Amygdala (tissue), 56 donors: ENCODE results near the gene KRTAP1-1.
"Not testable (repeated sequence)": the region's sequence is repeated elsewhere in the genome, so short reads cannot be mapped to it uniquely, and the experiment has no call there.

Source experiments
- DNase-seq, 56 donors: peaks; one replicate each; lab custom pipeline; 2025; lab: John Stamatoyannopoulos, UW

KRTAP1-1 gene, protein sequence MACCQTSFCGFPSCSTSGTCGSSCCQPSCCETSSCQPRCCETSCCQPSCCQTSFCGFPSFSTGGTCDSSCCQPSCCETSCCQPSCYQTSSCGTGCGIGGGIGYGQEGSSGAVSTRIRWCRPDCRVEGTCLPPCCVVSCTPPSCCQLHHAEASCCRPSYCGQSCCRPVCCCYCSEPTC

DNA sequence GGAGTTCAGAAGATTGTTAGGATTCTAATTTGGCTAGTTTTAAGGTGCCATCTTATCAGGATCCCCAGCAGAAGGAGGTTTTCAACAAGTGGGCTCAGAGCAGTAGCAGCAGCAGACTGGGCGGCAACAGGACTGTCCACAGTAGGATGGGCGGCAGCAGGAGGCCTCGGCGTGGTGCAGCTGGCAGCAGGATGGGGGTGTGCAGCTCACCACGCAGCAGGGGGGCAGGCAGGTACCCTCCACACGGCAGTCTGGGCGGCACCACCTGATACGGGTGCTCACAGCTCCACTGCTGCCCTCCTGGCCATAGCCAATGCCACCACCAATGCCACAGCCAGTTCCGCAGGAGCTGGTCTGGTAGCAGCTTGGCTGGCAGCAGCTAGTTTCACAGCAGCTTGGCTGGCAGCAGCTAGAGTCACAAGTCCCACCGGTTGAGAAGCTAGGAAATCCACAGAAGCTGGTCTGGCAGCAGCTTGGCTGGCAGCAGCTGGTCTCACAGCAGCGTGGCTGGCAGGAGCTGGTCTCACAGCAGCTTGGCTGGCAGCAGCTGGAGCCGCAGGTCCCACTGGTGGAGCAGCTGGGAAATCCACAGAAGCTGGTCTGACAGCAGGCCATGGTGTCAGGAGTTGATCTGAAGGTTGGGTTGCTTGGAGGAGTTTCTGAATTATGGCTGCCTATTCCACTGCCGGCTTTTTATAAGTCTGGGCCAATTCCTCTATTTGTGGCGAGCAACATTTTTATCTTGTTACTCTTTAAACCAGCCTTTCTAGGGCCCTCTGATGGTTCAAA, at the start of gene KRTAP1-1:
Gene KRTAP1-1 (minus strand): TSS at position 668 of the 789 bp plus-strand sequence. CDS start 53 bp downstream, at position 615.
- DNase-seq: not testable (repeated sequence)

DNA sequence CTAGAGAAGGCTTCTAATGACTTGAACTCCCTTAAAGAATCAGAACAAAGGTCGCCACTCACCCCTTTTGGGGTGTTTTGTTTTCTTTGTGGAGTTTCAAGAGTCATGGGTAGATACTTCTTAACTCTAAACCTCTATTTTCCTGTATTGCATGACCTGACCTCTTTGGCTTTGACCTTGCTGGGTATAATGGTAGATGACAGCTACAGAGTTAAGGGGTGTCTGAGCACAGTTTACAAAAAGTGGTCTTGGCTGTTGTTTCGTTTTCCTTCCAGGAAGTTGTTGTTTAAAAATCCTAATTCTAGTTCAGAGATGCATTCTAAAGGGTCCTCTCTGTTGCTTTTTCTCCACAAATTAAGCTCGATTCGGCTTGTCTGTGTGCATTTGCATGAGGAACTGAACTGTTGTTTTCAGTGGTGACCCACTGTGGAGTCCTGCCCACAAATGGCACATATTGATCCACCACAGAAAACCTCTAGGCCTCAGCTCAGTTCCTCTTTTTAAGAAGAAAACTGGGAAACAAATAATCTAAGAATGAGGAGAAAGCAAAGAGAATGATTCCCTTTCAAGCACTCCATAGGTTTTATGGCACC, 47.6 kb upstream of the KRTAP1-1 start:
- not testable (repeated sequence) for DNase-seq

DNA sequence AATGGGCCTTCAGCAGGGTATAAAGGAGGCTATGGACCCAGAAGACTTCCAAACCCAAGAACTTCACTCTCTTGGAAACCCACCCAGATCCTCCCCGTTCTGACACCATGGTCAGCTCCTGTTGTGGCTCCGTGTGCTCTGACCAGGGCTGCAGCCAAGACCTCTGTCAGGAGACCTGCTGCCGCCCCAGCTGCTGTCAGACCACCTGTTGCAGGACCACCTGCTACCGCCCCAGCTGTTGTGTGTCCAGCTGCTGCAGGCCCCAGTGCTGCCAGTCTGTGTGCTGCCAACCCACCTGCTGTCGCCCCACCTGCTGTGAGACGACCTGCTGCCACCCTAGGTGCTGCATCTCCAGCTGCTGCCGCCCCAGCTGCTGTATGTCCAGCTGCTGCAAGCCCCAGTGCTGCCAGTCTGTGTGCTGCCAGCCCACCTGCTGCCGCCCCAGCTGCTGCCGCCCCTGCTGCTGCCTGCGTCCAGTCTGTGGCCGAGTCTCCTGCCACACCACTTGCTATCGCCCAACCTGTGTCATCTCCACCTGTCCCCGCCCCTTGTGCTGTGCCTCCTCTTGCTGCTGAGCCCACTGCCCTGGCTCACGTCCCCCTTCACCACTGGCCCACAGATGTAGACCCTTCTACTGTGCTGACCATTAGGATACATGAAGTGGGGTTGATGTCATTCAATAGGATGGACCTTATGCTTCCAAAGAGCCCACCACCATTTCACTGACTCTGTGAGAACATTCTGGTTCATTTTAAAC, 43.0 kb upstream of the KRTAP1-1 start, which contains the start of gene KRTAP4-7:
Gene KRTAP4-7 (plus strand): TSS at position 51 of the 757 bp plus-strand sequence. CDS start 57 bp downstream, at position 108.
- not testable (repeated sequence) for DNase-seq

DNA sequence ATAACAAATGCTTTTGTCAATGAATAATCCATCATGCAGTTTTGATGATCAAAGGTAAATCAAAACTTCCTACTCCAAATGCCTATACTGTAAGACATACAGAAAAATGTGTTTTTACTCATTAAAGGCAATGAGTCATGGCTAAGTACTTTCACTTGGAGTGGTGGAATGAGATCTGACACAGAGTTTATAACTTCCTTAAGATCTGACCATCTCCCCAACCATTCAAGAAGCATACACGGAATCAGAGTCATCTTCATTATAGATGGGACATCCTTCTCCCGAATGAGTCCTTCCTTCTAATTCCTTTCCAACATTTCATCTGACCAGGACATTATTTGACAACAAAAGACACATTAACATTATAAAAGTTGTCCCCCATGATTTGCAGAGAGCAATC, 42.2 kb upstream of the KRTAP1-1 start:
- not testable (repeated sequence) for DNase-seq

DNA sequence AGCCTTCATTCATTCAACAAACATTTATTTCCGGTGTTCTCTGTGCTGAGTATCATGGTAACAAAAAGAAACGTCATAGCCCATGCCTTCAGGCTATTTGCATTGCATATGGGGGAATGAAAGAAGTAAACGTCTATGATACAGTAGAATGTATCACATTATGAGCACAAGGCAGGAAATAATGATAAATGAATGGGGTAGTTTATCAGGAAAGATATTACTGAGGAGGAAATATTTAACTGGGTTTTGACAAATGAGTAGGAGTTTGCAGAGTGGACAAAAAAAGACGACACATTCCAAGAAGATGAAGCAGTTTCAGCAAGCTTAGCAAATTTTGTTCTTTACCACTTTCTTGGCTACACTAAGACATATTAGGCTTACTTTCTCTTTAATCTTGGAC, 41.4 kb upstream of the KRTAP1-1 start:
- no peak for DNase-seq

DNA sequence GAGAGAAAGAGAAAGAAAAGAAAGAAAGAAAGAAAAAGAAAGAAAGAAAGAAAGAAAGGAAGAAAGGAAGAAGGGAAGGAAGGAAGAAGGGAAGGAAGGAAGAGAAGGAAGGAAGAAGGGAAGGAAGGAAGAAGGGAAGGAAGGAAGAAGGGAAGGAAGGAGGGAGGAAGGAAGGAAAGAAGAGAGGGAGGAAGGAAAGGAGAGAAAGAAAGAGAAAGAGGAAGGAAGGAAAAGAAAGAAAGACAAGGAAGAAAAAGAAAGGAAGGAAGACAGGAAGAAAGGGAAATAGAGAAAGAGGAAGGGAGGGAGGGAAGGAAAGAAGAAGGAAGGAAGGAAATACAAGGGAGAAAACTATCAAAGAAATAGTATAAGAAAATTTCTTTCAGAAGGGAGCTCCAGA, 35.5 kb upstream of the KRTAP1-1 start:
- no peak for DNase-seq

DNA sequence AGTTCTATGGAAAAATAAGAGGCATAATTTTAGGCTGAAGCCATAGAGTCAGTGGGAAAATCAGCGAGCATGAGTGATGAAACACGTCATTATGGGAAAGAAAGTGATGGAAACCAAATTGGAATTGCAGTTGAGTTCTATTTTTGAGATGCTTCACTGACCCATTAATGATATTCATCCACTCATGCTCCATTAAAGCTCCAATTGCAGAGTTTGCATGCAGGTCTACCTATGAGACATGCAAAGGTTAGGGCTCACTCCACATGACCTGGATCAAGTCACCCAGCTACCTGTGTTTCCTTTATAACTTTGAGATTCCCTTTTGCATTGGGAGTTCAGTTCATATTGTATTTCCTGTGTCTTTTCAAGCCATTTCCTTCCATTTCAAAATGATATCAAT, 32.4 kb upstream of the KRTAP1-1 start:
- no peak for DNase-seq

DNA sequence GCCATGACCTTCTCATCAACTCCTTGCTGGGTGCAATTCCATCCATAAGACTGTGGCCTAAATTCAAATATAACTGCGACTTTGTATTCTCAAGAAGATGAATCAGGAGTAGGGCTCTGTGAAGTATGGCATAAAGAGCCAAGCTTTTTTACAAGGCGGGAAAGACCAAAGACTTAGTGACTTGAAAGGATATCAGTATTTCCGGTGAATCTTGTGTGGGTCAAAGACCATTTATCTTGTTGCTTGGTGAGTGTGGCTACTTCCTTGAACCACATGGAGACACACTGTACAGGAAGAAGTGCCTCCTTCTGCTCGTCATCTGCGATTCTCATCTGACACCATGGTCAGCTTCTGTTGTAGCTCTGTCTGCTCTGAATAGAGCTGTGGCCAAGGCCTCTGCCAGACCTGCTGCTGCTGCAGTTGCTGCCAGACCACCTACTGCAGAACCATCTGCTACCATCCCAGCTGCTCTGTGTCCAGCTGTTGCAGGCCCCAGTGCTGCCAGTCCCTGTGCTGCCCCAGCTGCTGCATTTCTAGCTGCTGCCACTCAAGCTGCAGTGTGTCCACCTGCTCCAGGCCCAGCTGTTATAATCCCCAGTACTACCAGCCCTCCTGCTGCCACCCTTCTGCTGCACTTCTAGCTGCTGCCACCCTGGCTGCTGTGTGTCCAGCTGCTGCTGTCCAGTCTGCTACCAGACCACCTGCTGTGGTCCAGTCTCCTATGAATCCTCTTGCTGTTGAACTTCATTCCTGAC, 30.5 kb upstream of the KRTAP1-1 start:
- no peak for DNase-seq

DNA sequence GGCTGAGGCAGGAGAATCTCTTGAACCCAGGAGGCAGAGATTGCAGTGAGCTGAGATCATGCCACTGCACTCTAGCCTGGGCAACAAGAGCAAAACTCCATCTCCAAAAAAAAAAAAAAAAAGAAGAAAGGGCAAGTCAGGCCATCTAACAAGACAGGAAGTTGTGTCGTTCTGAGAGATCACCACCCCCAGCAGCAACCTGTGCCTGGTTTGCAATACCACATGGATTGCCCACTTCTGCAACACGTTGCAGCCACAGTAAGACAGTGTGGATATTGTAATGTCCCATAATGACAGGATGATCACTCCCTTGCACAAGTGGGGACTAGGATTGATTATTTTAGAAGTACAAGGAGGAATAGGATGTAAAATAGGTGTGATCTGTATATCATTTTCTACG, 27.8 kb upstream of the KRTAP1-1 start:
- DNase-seq: no peak

DNA sequence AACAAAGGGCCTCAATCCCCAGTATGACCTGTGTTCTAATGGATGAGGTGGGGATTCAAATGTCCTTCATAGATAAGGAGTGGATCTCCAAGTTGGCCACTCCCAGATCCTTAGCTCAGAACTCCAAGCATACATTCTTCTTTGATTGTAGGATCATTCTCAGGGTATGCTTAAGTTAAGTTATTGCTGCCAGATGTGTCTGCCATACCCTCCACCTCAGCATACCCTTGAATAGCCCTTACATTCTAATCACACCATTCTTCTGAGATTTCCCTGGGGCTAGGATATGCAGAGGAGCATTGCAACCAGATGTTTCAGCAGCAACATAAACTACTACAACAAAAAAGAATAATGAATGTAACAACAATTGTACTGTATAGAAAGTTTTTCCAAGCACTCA, 26.0 kb upstream of the KRTAP1-1 start:
- no peak for DNase-seq

DNA sequence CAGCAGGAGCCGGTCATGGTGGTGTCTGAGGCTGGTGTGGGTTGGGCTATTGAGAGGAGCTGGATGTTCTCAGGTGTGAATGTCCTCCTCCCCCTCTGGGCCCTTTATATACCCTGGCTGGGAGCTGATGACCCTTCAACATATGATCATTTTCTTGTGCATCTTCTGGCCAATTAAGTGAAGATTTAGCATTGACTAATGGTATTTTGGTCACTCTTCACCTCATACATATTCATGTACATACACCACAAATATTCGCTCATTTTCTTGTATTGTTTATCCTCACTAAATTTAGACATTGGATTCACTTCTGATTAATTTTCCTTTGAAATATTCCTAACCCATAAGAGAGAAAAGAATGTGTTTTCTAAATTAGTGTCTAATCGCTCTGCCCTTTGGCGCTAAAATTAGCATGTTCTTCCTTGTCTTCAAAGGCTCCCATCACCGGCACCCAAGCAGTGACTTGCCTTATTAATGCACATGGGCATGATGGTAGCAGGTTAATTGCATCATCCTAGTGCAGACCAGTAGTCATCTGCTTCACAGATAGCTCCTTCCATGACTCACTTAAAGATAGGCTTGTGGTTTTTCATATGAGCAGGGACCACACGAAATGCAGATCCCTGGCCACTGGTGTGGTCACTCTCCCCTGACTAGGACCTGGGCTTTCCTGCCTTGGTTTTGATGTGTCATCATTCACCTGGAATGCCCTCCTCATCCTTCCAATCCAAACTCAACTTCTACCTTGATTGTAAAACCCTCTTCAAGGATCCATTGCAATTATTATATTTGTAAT, 24.8 kb upstream of the KRTAP1-1 start, which contains the start of gene KRTAP2-4:
Gene KRTAP2-4 (minus strand): TSS at position 51 of the 796 bp plus-strand sequence. CDS start 34 bp downstream, at position 17.
- DNase-seq: no peak

DNA sequence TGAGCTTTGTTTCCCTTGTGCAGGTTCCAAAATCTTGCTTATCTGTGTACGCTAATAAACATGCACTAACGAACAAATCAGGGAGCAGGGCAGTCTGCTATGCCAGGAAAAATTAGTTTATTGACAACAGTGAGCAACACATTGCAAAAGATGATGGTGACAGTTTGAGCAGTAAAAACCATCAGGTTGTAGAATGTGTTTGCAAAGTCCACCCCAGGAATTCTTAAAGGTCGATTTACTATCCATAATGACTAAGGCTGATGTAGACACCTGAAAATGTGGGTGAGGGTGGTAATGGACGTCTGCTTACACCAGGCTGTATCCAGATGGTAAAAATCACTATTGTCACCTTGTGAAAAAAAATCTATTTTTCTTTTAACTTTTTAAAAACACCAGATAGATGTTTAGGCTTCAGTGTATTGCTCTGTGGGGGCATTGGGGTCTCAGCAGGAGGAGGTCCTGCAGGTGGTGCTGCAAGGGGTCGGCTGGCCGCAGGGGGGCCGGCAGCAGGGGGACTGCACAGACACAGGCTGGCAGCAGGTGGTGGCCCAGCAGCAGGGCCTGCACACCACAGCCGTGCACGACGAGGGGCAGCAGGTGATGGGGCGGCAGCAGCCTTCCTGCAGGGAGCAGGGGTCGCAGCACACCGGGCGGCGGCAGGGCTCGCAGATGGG, 23.9 kb upstream of the KRTAP1-1 start:
- not testable (repeated sequence) for DNase-seq

DNA sequence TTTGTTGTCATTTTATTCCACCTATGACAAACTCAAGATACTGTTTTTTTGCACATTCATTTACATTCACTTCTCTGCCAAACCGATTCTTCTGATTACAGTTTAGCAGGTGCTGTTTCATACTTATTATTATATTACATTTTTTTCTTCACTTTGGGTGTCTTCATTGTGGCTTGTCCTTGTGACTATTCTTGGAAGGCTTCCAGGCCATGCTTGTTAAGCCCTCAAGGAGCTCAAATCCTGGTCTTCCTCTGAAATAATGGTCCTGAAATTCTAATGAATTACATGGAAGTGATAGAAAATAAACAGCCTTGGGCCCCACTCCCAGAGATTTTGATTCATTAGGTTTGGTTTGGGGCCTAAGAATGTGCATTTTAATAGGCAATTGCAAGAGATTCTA, 23.1 kb upstream of the KRTAP1-1 start:
- DNase-seq: no peak

DNA sequence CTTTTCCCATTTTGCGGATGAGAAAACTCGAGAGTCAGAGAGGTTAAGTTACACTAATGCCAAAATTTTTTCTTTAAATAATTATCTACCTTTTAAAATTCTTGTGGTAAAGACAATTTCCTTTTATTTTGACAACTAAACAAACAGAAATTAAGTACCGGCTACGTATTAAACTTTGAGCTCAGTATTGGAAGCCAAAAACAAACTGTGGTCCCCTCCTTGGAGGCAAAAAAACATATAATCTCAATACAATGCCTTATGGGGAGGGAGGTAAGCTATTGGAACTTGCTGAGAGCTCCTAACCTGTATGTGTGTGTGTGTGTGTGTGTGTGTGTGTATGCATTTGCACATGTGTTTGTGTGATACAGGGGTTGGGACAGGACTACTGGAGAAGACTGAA, 22.2 kb upstream of the KRTAP1-1 start:
- no peak for DNase-seq

DNA sequence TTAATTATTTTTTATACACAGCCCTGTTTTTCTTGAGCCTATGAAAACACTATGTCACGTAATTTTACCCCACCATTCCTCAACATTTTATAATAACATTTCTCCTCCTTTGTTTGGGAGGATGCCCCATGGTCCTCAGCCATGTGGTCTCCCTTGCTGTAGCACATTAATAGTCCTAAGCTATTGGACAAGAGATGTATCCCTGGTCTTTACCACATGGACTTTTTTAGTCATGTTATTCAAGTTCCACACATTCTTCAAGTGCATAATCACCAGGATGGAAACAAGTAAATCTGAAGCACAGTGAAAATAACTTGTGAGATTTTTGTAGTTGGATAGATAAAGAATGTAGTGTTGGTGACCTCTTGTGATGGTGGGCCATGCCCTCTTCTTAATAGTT, 20.7 kb upstream of the KRTAP1-1 start:
- no peak for DNase-seq

DNA sequence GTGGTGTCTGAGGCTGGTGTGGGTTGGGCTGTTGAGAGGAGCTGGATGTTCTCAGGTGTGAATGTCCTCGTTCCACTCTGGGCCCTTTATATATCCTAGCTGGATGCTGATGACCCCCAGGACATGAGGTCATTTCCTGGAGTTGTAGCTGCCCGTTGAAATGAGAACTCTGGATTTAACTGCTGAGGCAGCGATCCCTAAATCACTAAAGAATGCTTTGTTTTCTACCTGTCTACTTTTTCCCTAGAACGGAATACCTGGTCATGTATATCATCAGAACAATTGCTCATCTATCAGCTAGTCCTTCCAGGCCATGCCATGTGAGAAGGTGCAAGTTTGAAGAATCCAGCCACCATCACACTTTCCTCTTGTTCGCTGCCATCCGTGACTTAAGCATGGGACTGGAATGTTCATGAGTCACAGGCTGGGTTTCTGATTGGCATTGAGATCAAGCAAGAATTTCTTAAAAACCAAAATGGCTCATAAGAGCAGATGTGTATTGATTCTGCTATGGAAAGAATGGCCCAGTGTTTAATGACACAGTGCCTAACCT, 18.9 kb upstream of the KRTAP1-1 start, which contains the start of gene KRTAP2-3:
Gene KRTAP2-3 (minus strand): TSS at position 63 of the 553 bp plus-strand sequence. CDS start 64 bp downstream, outside the sequence.
- no peak for DNase-seq

DNA sequence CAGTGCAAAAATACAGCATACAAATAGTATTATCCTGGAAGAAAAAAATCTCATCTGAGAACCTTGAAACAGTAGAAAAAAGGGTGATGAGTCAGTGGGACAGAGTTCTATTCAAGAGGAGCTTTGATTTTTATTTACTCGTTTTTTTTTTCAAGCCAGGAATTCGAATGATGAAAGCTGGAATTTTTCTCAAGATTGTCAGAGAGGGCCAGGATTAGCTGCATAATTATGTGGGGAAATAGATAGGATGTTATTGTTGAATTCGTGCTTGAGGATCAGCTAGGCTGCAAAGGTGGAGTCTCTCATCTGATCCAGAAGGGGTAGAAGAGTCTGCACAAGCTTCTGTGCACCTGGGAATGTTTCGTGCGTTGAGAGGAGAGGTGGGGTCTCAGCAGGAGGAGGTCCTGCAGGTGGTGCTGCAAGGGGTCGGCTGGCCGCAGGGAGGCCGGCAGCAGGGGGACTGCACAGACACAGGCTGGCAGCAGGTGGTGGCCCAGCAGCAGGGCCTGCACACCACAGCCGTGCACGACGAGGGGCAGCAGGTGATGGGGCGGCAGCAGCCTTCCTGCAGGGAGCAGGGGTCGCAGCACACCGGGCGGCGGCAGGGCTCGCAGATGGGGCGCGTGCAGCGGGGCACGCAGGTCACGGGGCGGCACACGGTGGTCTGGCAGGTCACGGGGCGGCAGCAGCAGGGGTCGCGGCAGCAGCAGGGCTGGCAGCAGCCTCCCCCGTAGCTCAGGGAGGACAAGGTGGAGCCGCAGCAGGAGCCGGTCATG, 18.2 kb upstream of the KRTAP1-1 start:
- not testable (repeated sequence) for DNase-seq
